HG03457 (cell line): ENCODE results near the gene CEP170.
"Not testable (repeated sequence)": the region's sequence is repeated elsewhere in the genome, so short reads cannot be mapped to it uniquely, and the experiment has no call there.

ENCODE experiments used
- ATAC-seq: cut with Tn5 transposase; IDR thresholded peaks from one replicate; pipeline ENCODE4 v1.9.1; 2021; ENCODE audit warnings: moderate number of reproducible peaks; ENCODE audit not compliant: unreplicated experiment

The CEP170 gene

DNA sequence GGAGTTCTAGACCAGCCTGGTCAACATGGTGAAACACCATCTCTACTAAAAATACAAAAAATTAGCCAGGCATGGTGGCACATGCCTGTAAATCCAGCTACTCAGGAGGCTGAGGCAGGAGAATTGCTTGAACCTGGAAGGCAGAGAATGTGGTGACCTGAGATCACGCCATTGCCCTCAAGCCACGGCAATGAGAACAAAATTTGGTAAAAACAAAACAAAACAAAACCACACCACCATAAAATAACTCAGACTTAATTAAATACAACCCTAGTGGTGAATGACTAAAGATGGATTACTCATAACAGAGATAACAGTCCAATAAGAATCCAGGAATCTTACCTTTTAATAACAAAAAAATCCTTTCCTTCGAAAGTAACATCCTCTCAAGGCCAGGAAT, 167.7 kb downstream of the CEP170 start:
- not testable (repeated sequence) for ATAC-seq
